Hematopoietic multipotent progenitor cell treated with erythropoietin and hydrocortisone succinate and interleukin-3 and kit ligand, for 4 days (in vitro differentiated cells): ENCODE measurements around the gene UAP1.
A peak's percentile ranks its signal among the peaks of the same experiment; 100 is the strongest.

Experiments used
- DNase-seq: peaks from one replicate; pipeline ENCODE4 v3.0.0-alpha.2; 2015

UAP1 gene

GRCh38 chr1:162561616-162562469, at the start of gene UAP1:
Gene UAP1 (plus strand): TSS chr1:162561722. CDS start chr1:162566069, 4,347 bp downstream.
- no peak for DNase-seq

- no peak for DNase-seq
These were observed 34.2 kb upstream of the UAP1 start for GRCh38 chr1:162527314-162527713.

- DNase-seq, result no peak
These were observed 31.1 kb upstream of the UAP1 start for GRCh38 chr1:162530307-162530987.

- no peak for DNase-seq
These were observed 30.6 kb upstream of the UAP1 start for GRCh38 chr1:162530988-162531319.

GRCh38 chr1:162535501-162535900, 26.0 kb upstream of the UAP1 start:
- DNase-seq, result no peak

GRCh38 chr1:162536511-162536910, 25.0 kb upstream of the UAP1 start:
- DNase-seq, result no peak

GRCh38 chr1:162537216-162537615, 24.3 kb upstream of the UAP1 start:
- no peak for DNase-seq

GRCh38 chr1:162538815-162539431, 22.6 kb upstream of the UAP1 start:
- no peak for DNase-seq

- no peak for DNase-seq
These were observed 19.8 kb upstream of the UAP1 start for GRCh38 chr1:162541619-162542141.

- DNase-seq, result no peak
These were observed 18.3 kb upstream of the UAP1 start for GRCh38 chr1:162543228-162543627.

GRCh38 chr1:162548170-162548569, 13.4 kb upstream of the UAP1 start:
- no peak for DNase-seq

- DNase-seq, result no peak
These were observed 12.5 kb upstream of the UAP1 start for GRCh38 chr1:162549001-162549400.

GRCh38 chr1:162550925-162551324, 10.6 kb upstream of the UAP1 start:
- DNase-seq, result no peak

GRCh38 chr1:162551969-162552683, 9.4 kb upstream of the UAP1 start:
- peak; percentile 17 for DNase-seq

- peak; percentile 13 for DNase-seq
These were observed 8.8 kb upstream of the UAP1 start for GRCh38 chr1:162552684-162553252.

GRCh38 chr1:162554258-162554657, 7.3 kb upstream of the UAP1 start:
- DNase-seq, result no peak

- DNase-seq, result no peak
These were observed 4.0 kb upstream of the UAP1 start for GRCh38 chr1:162557536-162557935.

- DNase-seq, result no peak
These were observed 1.1 kb upstream of the UAP1 start for GRCh38 chr1:162560303-162561036.

- DNase-seq, result peak; percentile 99
These were observed 396 bp upstream of the UAP1 start for GRCh38 chr1:162561037-162561615.

GRCh38 chr1:162562470-162562828, 927 bp downstream of the UAP1 start:
- DNase-seq, result peak; percentile 38

- peak; percentile 47 for DNase-seq
These were observed 3.3 kb downstream of the UAP1 start for GRCh38 chr1:162564762-162565218.

GRCh38 chr1:162565460-162565859, 3.9 kb downstream of the UAP1 start:
- no peak for DNase-seq
